Natural killer cell treated with Interleukin-12 subunit alpha and Interleukin-12 subunit beta and Interleukin-15 and Interleukin-18, amount 100 ng/mL, for 72 hours (primary cell): ENCODE data around the gene PIAS3. TPM values are rescaled to one million over a fixed set of nuclear protein-coding genes. Genes with fewer than 3 reads are reported as not detected.
"Not testable (repeated sequence)": the region's sequence is repeated elsewhere in the genome, so short reads cannot be mapped to it uniquely, and the experiment has no call there.

ENCODE experiments used
- ATAC-seq, 2 donors: fragments of 150-1000 bp; cut with Tn5 transposase in 1 of 2; sonication (Bioruptor Pico), chemical (Tn5 transposase) in 1 of 2; 2 replicates each; pipeline ENCODE4 v1.10.0; 2021
- DNase-seq: peaks from one replicate; pipeline ENCODE4 v3.0.0; 2022; ENCODE audit warnings: low spot score
- H3K27ac Mint-ChIP-seq, 2 donors: 1 replicate in 1 of 2; 2 replicates in 1 of 2; pipeline ENCODE4 v1.8.0; 2022; ENCODE audit warnings: mixed read lengths in 2 of 2, mild to moderate bottlenecking in 1 of 2, moderate library complexity in 1 of 2
- H3K27me3 Mint-ChIP-seq, 2 donors: 1 replicate in 1 of 2; 2 replicates in 1 of 2; pipeline ENCODE4 v1.8.0; 2022; ENCODE audit warnings: mixed read lengths in 2 of 2
- H3K36me3 Mint-ChIP-seq: one replicate; pipeline ENCODE4 v1.8.0; 2022; ENCODE audit warnings: mixed read lengths
- H3K4me1 Mint-ChIP-seq, 2 donors: 1 replicate in 1 of 2; 2 replicates in 1 of 2; pipeline ENCODE4 v1.8.0; 2022; ENCODE audit warnings: low read depth in 2 of 2, mixed read lengths in 2 of 2, mild to moderate bottlenecking in 1 of 2
- H3K4me3 Mint-ChIP-seq: one replicate; pipeline ENCODE4 v1.8.0; 2022; ENCODE audit warnings: mixed read lengths
- H3K9me3 Mint-ChIP-seq: 2 replicates; pipeline ENCODE4 v1.8.0; 2022; ENCODE audit warnings: mixed read lengths
- total RNA-seq, 2 donors: library from RNA; stranded (reverse); gene quantifications; one replicate each; pipeline ENCODE4 v1.2.3, GENCODE V29; 2022

PIAS3 gene
- total RNA-seq, 2 donors from 2014 or later, result 24.3 to 31.1 TPM

DNA sequence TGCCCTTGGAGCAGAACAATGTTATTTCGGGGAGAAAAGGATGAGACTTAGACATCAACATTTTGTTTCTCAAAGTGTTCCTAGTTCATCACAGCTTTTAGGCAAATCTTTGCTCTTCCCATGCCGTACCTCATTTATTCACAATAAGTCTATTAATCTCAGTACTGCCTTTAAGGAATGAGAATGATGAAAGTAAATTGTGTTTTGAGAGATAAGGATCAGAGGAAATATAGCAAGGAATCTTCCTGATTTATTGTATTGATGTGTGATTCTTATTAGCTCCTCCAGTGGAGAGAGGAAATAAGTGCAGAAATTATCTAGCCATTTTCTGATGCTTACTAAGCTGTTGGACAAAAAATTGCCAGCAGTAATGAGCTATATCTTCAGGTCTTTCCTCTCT lies 32.9 kb downstream of the PIAS3 start:
- ATAC-seq (no peak), DNase-seq (no peak)
- peak overlapping the region; percentile 93 for H3K4me3 Mint-ChIP-seq
- no peaks in the 10 kb centered on the region for H3K9me3 Mint-ChIP-seq
- peaks cover 27 to 32% of the 10 kb centered on the region in 2 donors for H3K4me1 Mint-ChIP-seq
- peak overlapping the region in 1 of 2 donors; percentile 97 for H3K27ac Mint-ChIP-seq
- peaks cover 39% of the 10 kb centered on the region for H3K36me3 Mint-ChIP-seq
- no peaks in the 10 kb centered on the region for H3K27me3 Mint-ChIP-seq

- no peak for DNase-seq
- no peaks in the 10 kb centered on the region for H3K9me3 Mint-ChIP-seq
- peak overlapping the region; percentile 93 for H3K4me3 Mint-ChIP-seq
- no peak for ATAC-seq
- H3K36me3 Mint-ChIP-seq, result peaks cover 32% of the 10 kb centered on the region
- peaks cover 28 to 30% of the 10 kb centered on the region in 2 donors for H3K4me1 Mint-ChIP-seq
- H3K27me3 Mint-ChIP-seq, result no peaks in the 10 kb centered on the region
- H3K27ac Mint-ChIP-seq, result peak overlapping the region; percentile 85 to 97
Measured at GRCh38 chr1:145824499-145824842, 34.4 kb downstream of the PIAS3 start.

DNA sequence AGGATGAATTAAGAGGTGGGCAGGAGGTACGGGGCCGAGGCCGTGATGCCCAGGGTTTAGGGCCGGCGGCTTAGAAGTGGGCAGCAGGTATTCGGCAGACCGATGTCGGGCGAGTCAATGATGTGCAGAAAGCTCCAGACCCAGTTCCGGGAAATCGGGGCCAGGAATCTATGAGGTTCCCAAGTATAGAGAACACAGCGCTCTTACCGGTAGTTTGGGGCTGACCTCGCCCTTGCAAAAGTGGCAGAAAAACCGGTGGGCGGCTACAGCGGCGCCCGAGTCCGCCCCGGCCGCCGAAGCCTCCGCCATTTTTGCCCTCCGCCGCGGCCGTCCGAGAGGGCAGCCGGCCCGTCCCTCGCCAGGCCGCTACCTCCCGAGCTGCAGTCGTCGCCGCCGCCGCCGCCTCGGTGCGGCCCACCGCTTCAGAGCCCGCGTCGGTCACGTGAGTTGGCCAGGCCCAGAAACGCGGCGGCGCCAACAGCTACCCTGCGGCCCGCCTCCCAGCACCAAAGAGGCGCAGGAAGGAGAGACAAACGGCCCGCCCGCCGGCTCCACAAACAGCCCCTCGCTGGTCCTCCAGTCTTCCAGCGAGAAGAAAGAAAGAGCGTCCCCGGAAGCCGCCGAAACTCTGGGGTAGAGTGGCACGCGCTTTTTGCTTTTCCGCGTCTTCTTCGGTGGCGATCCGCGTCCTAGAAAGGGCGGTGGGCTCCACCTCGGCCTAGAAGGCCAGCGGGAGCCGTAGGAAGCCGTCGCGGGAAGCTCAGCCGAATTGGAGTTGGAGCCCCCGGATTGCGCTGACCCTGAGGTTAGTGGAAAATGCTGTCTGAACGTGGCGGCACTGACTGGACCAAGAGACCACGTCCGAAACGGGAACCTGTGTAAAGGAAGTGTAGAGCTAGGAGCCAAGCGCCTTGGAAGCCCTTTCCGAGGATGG lies 35.0 kb downstream of the PIAS3 start, which contains the start of the genes POLR3C and RNF115:
POLR3C (plus strand) TSS at position 636 of the 934 bp plus-strand sequence. CDS start 1,577 bp downstream, outside the sequence.
RNF115 (minus strand) TSS at position 531 of the 934 bp plus-strand sequence; CDS start at position 309, 222 bp downstream.
- DNase-seq (peak; percentile 91), ATAC-seq (peak; percentile 94 to 95)
- Mint-ChIP-seq H3K9me3 (no peaks in the 10 kb centered on the region), H3K27ac (peak within 1 kb of the TSS; percentile 85 to 97), H3K36me3 (peaks cover 25% of the 10 kb centered on the region), H3K4me3 (peak within 1 kb of the TSS; percentile 93), H3K27me3 (no peaks in the 10 kb centered on the region), H3K4me1 (peaks cover 29 to 32% of the 10 kb centered on the region in 2 donors)

DNA sequence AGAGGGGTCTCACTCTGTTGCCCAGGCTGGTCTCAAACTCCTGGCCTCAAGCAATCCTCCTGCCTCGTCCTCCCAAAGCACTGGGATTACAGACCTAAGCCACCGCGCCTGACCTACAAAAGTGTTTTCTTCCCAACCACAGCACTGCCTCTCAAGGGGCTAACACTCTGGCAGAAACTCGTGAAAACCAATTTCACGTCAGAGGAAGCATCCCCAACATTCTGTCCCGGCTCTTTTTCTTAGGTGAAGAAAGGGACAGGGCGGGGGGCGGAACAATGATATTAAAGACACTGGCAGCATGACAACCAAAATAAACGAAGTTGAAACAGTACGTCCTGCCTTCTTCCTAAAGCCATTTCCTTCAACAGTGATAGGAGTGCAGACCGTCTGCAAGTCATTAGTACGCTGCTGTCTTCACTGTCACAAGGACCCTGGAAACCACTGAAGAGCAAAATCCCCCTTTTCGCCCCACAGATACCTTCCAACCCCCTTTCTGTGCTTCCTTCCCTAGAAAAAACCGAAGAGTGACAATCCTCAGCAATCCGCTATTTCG lies 36.0 kb downstream of the PIAS3 start:
- Mint-ChIP-seq H3K4me1 (peaks cover 21 to 24% of the 10 kb centered on the region in 2 donors), H3K36me3 (peaks cover 15% of the 10 kb centered on the region), H3K27ac (peak overlapping the region; percentile 85 to 97), H3K4me3 (peak overlapping the region; percentile 93)
- H3K9me3 Mint-ChIP-seq, DNase-seq, H3K27me3 Mint-ChIP-seq: not testable (repeated sequence)
- ATAC-seq, result peak; percentile 17

DNA sequence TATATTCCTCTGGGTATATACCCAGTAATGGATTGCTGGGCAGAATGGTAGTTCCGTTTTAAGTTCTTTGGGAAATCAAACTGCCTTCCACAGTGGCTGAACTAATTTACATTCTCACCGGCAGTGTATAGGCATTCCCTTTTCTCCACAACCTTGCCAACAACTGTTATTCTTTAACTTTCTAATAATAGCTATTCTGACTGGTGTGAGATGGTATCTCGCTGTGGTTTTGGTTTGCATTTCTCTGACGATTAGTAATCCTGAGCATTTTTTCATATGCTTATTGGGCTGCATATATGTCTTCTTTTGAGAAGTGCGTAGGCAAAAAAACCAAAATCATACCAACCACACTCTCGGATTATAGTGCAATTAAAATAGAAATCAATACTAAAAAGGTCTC lies 40.8 kb downstream of the PIAS3 start:
- H3K4me3 Mint-ChIP-seq, H3K27me3 Mint-ChIP-seq, H3K4me1 Mint-ChIP-seq, H3K27ac Mint-ChIP-seq, H3K9me3 Mint-ChIP-seq, H3K36me3 Mint-ChIP-seq, DNase-seq: not testable (repeated sequence)
- peak; percentile 55 to 64 for ATAC-seq

GRCh38 chr1:145812977-145813810 lies 45.7 kb downstream of the PIAS3 start:
- H3K9me3 Mint-ChIP-seq, DNase-seq, H3K27ac Mint-ChIP-seq, H3K4me3 Mint-ChIP-seq, H3K36me3 Mint-ChIP-seq, H3K4me1 Mint-ChIP-seq, H3K27me3 Mint-ChIP-seq: not testable (repeated sequence)
- ATAC-seq, result peak in 1 of 2 donors; percentile 52

DNA sequence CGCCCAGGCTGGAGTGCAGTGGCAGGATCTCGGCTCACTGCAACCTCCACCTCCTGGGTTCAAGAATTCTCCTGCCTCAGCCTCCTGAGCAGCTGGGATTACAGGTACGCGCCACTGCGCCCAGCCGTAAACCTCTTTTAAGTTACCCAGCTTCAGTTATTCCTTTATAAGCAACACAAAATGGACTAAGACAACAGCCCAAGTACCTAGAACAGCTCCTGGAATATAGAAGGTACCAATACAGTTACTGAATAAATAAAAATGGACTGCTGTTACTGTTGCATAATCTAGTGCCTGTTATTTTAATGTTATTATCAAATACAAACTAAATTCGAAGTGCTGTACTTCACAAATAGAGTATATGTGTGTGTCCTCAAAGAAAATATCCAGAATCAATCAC lies 52.0 kb downstream of the PIAS3 start:
- H3K27me3 Mint-ChIP-seq, result no peaks in the 10 kb centered on the region
- no peaks in the 10 kb centered on the region for H3K36me3 Mint-ChIP-seq
- peaks cover 36 to 40% of the 10 kb centered on the region in 2 donors for H3K4me1 Mint-ChIP-seq
- no peak overlapping the region for H3K27ac Mint-ChIP-seq
- no peak for DNase-seq
- no peaks in the 10 kb centered on the region for H3K9me3 Mint-ChIP-seq
- ATAC-seq, result no peak
- no peak overlapping the region for H3K4me3 Mint-ChIP-seq

GRCh38 chr1:145806408-145806807 lies 52.5 kb downstream of the PIAS3 start:
- peaks cover 40 to 44% of the 10 kb centered on the region in 2 donors for H3K4me1 Mint-ChIP-seq
- H3K27ac Mint-ChIP-seq, result no peak overlapping the region
- no peak for DNase-seq
- H3K36me3 Mint-ChIP-seq, result no peaks in the 10 kb centered on the region
- no peaks in the 10 kb centered on the region for H3K27me3 Mint-ChIP-seq
- H3K9me3 Mint-ChIP-seq, result no peaks in the 10 kb centered on the region
- no peak overlapping the region for H3K4me3 Mint-ChIP-seq
- ATAC-seq, result no peak

GRCh38 chr1:145805057-145805456 lies 53.8 kb downstream of the PIAS3 start:
- H3K36me3 Mint-ChIP-seq, result peaks cover under 1% of the 10 kb centered on the region
- no peak for DNase-seq
- H3K4me3 Mint-ChIP-seq, result no peak overlapping the region
- H3K27ac Mint-ChIP-seq, result peak overlapping the region in 1 of 2 donors; percentile 54
- H3K9me3 Mint-ChIP-seq, result no peaks in the 10 kb centered on the region
- ATAC-seq, result no peak
- peaks cover 49 to 50% of the 10 kb centered on the region in 2 donors for H3K4me1 Mint-ChIP-seq
- H3K27me3 Mint-ChIP-seq, result no peaks in the 10 kb centered on the region

- ATAC-seq (no peak), DNase-seq (no peak)
- Mint-ChIP-seq H3K27ac (peak overlapping the region in 1 of 2 donors; percentile 54), H3K9me3 (no peaks in the 10 kb centered on the region), H3K36me3 (peaks cover 7% of the 10 kb centered on the region), H3K4me1 (peaks cover 55 to 56% of the 10 kb centered on the region in 2 donors), H3K27me3 (no peaks in the 10 kb centered on the region), H3K4me3 (no peak overlapping the region)
Measured at GRCh38 chr1:145804235-145805045, 54.4 kb downstream of the PIAS3 start.

GRCh38 chr1:145799806-145800205 lies 59.1 kb downstream of the PIAS3 start:
- ATAC-seq (no peak), DNase-seq (no peak)
- Mint-ChIP-seq H3K27me3 (no peaks in the 10 kb centered on the region), H3K4me3 (no peak overlapping the region), H3K27ac (peak overlapping the region in 1 of 2 donors; percentile 57), H3K36me3 (peaks cover 41% of the 10 kb centered on the region), H3K9me3 (peaks cover 13% of the 10 kb centered on the region), H3K4me1 (peaks cover 46 to 65% of the 10 kb centered on the region in 2 donors)
